ENCODE measurements around the gene PRKCQ. TPM values are rescaled to one million over a fixed set of nuclear protein-coding genes. Genes with fewer than 3 reads are reported as not detected.

The PRKCQ gene
- total RNA-seq, 1 experiment from 2014 or later = 12.1 TPM

GRCh38 chr10:6395606-6396005 is 184.5 kb downstream of the PRKCQ start:
- H2BK12ac ChIP-seq (ENCODE audit: insufficient read length, low read depth, low read length) = no peak overlapping the region
- H3T11ph ChIP-seq (ENCODE audit: low read length) = no peak overlapping the region
- no peak overlapping the region for H2AFZ ChIP-seq (ENCODE audit: low read length)
- H3K4me1 Mint-ChIP-seq = peaks cover 17 to 19% of the 10 kb centered on the region in 2 experiments
- no peak overlapping the region for H4K91ac ChIP-seq (ENCODE audit: insufficient read length, low read depth, low read length)
- DNase-seq = no peak
- no peak overlapping the region for H3K14ac ChIP-seq (ENCODE audit: insufficient read depth, low read length)
- no peak overlapping the region for H3K4me2 ChIP-seq (ENCODE audit: insufficient read depth, insufficient read length, low read length)
- H3K79me1 ChIP-seq (ENCODE audit: insufficient read depth, low read depth, low read length, poor library complexity, severe bottlenecking) = no peaks in the 10 kb centered on the region
- H3K27me3 ChIP-seq (ENCODE audit: insufficient read depth, low read length) = no peaks in the 10 kb centered on the region
- H2BK20ac ChIP-seq (ENCODE audit: low read depth, low read length, poor library complexity, severe bottlenecking) = no peak overlapping the region
- H3K9ac ChIP-seq (ENCODE audit: extremely low read depth, insufficient read length, low read length) = no peak overlapping the region
- no peak for TF ChIP-seq CTCF (conservative IDR thresholded peaks at IDR 0.05)
- H3K27ac ChIP-seq (ENCODE audit: insufficient read length, low read depth, low read length) = no peak overlapping the region
- H3K18ac ChIP-seq (ENCODE audit: insufficient read length, low read depth, low read length) = no peak overlapping the region
- peaks cover 3 to 5% of the 10 kb centered on the region in 2 experiments; a peak in 3 of 5 replicates for H3K9me3 Mint-ChIP-seq
- no CpG with 5 or more reads among the region's 8 CpGs for WGBS (ENCODE audit: extremely low coverage, insufficient read length, low lambda C conversion rate)
- H4K5ac ChIP-seq (ENCODE audit: insufficient read length, low read depth, low read length) = no peak overlapping the region
- no peak overlapping the region for H2BK15ac ChIP-seq (ENCODE audit: low read depth, low read length)
- no peak overlapping the region for H2AK5ac ChIP-seq (ENCODE audit: insufficient read length, low read length)
- no peaks in the 10 kb centered on the region for H3K27me3 Mint-ChIP-seq (ENCODE audit: low read depth)
- peaks cover 3 to 12% (median 4%) of the 10 kb centered on the region in 3 experiments; a peak in 6 of 7 replicates for H3K36me3 Mint-ChIP-seq (ENCODE audit: insufficient read depth in 1 of 3, low read depth in 3 of 3)
- no peak overlapping the region for H3K56ac ChIP-seq (ENCODE audit: insufficient read length, low read depth, low read length)
- no peaks in the 10 kb centered on the region for H3K9me3 ChIP-seq (ENCODE audit: control insufficient read depth, low read depth, low read length)
- H3K23ac ChIP-seq (ENCODE audit: insufficient read length, low read depth, low read length) = no peak overlapping the region
- H3K79me2 ChIP-seq (ENCODE audit: insufficient read depth, low read length) = no peaks in the 10 kb centered on the region
- no peaks in the 10 kb centered on the region for H3K23me2 ChIP-seq (ENCODE audit: insufficient read length, low read depth, low read length, poor library complexity, severe bottlenecking)
- H3K4me3 Mint-ChIP-seq = no peak overlapping the region
- no peaks in the 10 kb centered on the region for H4K20me1 ChIP-seq (ENCODE audit: control insufficient read depth, insufficient read depth, insufficient read length)
- no peak overlapping the region for H4K8ac ChIP-seq (replicated peaks; ENCODE audit: insufficient read length, low read depth, low read length)
- H3K4me1 ChIP-seq (ENCODE audit: insufficient read depth, low read length) = no peaks in the 10 kb centered on the region
- H3K4ac ChIP-seq (ENCODE audit: low read depth, low read length) = no peak overlapping the region
- H2BK120ac ChIP-seq (ENCODE audit: low read depth, low read length, poor library complexity, severe bottlenecking) = no peak overlapping the region
- no peak overlapping the region for H2BK5ac ChIP-seq (ENCODE audit: insufficient read length, low read length)
- no peak overlapping the region for H3K27ac Mint-ChIP-seq
